Ovary (tissue), 3 donors: ENCODE data around the gene CD3E.

ENCODE experiments used
- CTCF ChIP-seq, 3 donors: fragments of 450-650 bp in 2 of 3; fragments of 200-600 bp in 1 of 3; IDR thresholded peaks; one replicate each; pipeline versions ENCODE4 v1.5.1 to v1.8.0; 2016 to 2022; ENCODE audit warnings: antibody characterized with exemption in 3 of 3, mild to moderate bottlenecking in 1 of 3
- EP300 ChIP-seq: sonication (generic); formaldehyde crosslinking; IDR thresholded peaks from one replicate; pipeline ENCODE4 v1.6.1; 2017; ENCODE audit warnings: antibody characterized with exemption
- POLR2A ChIP-seq: fragments of 450-650 bp; IDR thresholded peaks from one replicate; pipeline ENCODE4 v1.6.1; 2017; ENCODE audit warnings: antibody characterized with exemption, mild to moderate bottlenecking, moderate library complexity
- donor health status: DM: no; HTN: no; CAD: no.

GRCh38 chr11:118260353-118260752, 44.2 kb upstream of the CD3E start:
- TF ChIP-seq POLR2A (no peak), CTCF (IDR thresholded peaks at IDR 0.05) (no peak), EP300 (no peak)
